Activated CD8-positive, alpha-beta T cell treated with anti-CD3 and anti-CD28 coated beads for 36 hours (primary cell): Measurements from ENCODE around the gene FCRLB. TPM values are rescaled to one million over a fixed set of nuclear protein-coding genes. Genes with fewer than 3 reads are reported as not detected.
A peak's percentile ranks its signal among the peaks of the same experiment; 100 is the strongest.
"Not testable (repeated sequence)": the region's sequence is repeated elsewhere in the genome, so short reads cannot be mapped to it uniquely, and the experiment has no call there.

Source experiments
- ATAC-seq: fragments of 200-7000 bp; cut with Tn5 transposase; one replicate; pipeline ENCODE4 v1.10.0; 2021; ENCODE audit warnings: mild to moderate bottlenecking, moderate library complexity
- CTCF ChIA-PET: fragments of 350-600 bp; sonication (Branson Sonifier 250); formaldehyde crosslinking; loops from one replicate; lab custom pipeline; 2021; ENCODE audit warnings: antibody characterized with exemption; lab: Charles Lee
- POLR2A ChIA-PET: fragments of 350-600 bp; sonication (Branson Sonifier 250); formaldehyde crosslinking; loops from one replicate; lab custom pipeline; 2021; ENCODE audit warnings: antibody characterized with exemption; lab: Charles Lee
- DNase-seq: peaks from one replicate; pipeline ENCODE4 v3.0.0-alpha.2; 2020
- H3K27ac Mint-ChIP-seq: one replicate; pipeline ENCODE4 v1.8.0; 2021; ENCODE audit warnings: mild to moderate bottlenecking, mixed read lengths
- H3K27me3 Mint-ChIP-seq: one replicate; pipeline ENCODE4 v1.8.0; 2021; ENCODE audit warnings: mixed read lengths
- H3K36me3 Mint-ChIP-seq: one replicate; pipeline ENCODE4 v1.8.0; 2021; ENCODE audit warnings: low read depth, mixed read lengths
- H3K4me1 Mint-ChIP-seq: one replicate; pipeline ENCODE4 v1.8.0; 2021; ENCODE audit warnings: low read depth, mixed read lengths
- H3K4me3 Mint-ChIP-seq: one replicate; pipeline ENCODE4 v1.8.0; 2021; ENCODE audit warnings: mild to moderate bottlenecking, moderate library complexity, mixed read lengths
- H3K9me3 Mint-ChIP-seq: one replicate; pipeline ENCODE4 v1.8.0; 2021; ENCODE audit warnings: mixed read lengths
- CTCF ChIP-seq: fragments of 200-600 bp; IDR thresholded peaks from one replicate; pipeline ENCODE4 v1.8.0; 2022; ENCODE audit warnings: antibody characterized with exemption, mild to moderate bottlenecking
- intact Hi-C: fragments of 100-400 bp; cut with micrococcal nuclease; formaldehyde crosslinking; loops from one replicate; pipeline ENCODE4 v1.10.0; 2022
- total RNA-seq, 2 experiments: library from RNA; stranded (reverse); gene quantifications; one replicate each; pipeline ENCODE4 v1.2.3, GENCODE V29; 2021

Gene FCRLB
- total RNA-seq, 2 experiments from 2014 or later = 0.49 to 0.68 TPM

DNA sequence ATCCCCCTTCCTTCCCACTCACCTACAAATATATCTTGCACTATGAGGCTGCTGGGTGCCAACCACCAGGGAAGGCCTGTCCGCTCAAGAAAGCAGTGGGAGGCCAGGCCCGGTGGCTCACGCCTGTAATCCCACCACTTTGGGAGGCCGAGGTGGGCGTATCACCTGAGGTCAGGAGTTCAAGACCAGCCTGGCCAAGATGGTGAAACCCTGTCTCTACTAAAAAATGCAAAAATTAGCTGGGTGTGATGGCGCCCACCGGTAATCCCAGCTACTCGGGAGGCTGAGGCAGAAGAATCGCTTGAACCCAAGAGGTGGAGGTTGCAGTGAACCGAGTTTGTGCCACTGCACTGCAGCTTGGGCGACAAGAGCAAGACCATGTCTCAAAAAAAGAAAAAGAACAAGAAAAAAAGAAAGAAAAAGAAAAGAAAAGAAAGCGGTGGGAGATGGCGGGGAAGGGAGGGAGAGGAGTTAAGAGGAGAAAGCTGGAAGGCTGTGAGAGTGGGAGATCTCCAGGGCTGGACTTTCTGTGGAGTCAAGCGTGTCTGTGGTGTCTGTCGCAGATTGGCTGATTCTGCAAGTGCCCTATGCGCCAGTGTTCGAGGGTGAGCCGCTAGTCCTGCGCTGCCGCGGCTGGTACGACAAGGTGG, 4.0 kb downstream of the FCRLB start:
- DNase-seq, H3K36me3 Mint-ChIP-seq, ATAC-seq, intact Hi-C loops, H3K9me3 Mint-ChIP-seq, H3K27ac Mint-ChIP-seq: not testable (repeated sequence)
- Mint-ChIP-seq H3K27me3 (peaks cover 17% of the 10 kb centered on the region), H3K4me3 (peak overlapping the region; percentile 79), H3K4me1 (peaks cover 41% of the 10 kb centered on the region)
- ChIA-PET POLR2A (interaction anchor here (1.1 to 1.6 kb wide), 2 partner anchors 9 to 41 kb away, joined by 4 to 6 read pairs; no protein-coding TSS in a partner anchor), CTCF (interaction anchor here (1.1 to 4.1 kb wide), 4 partner anchors 13 to 23 kb away, joined by 4 to 32 read pairs (median 9); partner anchors contain the start of gene FCRLA)
- peak; percentile 18 for TF ChIP-seq CTCF

DNA sequence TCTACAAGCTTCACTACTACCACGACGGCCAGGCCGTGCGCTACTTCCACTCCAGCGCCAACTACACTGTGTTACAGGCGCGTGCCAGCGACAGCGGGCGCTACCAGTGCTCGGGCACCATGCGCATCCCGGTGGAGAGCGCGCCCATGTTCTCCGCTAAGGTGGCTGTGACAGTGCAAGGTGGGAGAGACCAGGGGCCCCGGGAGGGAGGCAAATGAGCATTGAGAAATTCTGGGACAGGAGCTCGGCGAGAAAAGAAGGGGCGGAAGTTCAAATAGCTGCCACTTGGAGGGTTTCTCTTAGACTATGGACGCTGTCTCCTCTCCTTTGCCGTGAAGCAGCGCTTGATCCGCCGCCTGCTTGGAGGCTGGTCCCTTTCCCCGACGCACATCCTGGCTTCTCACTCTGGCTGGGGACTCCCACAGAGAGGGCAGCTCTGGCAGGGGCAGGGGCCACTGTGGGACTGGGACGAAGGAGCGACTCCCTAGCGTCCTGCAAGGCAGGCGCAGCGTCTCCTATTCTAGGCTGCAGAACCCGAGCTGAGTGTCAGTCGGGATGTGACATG, 4.6 kb downstream of the FCRLB start:
- peak; percentile 5 for TF ChIP-seq CTCF
- Mint-ChIP-seq H3K4me1 (peaks cover 47% of the 10 kb centered on the region), H3K4me3 (peak overlapping the region; percentile 79), H3K27me3 (peaks cover 17% of the 10 kb centered on the region), H3K27ac (peak overlapping the region; percentile 48), H3K9me3 (no peaks in the 10 kb centered on the region), H3K36me3 (no peaks in the 10 kb centered on the region)
- CTCF ChIA-PET = interaction anchor here (1.0 to 4.1 kb wide), 7 partner anchors 12 to 241 kb away, joined by 3 to 32 read pairs (median 4); partner anchors contain the start of gene FCRLA
- DNase-seq = peak; percentile 46
- intact Hi-C loops = no loop called here
- POLR2A ChIA-PET = interaction anchor here (1.1 to 1.6 kb wide), 2 partner anchors 9 to 41 kb away, joined by 4 to 6 read pairs; no protein-coding TSS in a partner anchor
- peak; percentile 28 for ATAC-seq

DNA sequence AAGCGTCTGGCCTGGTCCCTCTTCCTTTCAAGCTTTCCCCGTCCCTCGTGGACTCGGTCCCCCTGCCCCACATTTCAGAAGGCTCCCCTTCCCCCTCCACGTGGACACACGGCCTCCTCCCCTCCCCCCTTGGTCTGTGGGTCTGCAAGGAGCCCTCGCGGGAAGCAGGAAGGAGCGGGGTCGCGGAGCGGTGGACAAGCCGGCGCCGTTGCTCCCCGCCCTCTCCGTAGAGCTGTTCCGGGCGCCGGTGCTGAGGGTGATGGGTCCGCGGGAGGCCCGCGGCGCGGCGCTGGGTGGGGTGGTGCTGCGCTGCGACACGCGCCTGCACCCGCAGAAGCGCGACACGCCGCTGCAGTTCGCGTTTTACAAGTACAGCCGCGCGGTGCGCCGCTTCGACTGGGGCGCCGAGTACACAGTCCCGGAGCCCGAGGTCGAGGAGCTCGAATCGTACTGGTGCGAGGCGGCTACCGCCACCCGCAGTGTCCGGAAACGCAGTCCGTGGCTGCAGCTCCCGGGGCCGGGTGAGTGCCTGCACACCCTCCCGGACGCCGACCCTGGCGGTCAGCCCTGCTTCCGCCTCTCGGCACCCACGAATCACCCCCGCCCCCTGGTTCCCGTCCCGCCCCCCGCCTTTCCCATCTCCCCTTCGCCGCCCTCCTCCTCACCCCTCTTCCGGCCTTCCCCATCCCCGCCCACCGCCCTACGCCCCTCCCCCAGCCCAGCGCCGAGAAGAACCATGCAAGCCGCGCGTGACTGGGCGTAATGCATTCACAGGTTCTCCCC, 5.3 kb downstream of the FCRLB start:
- POLR2A ChIA-PET = interaction anchor here (0.9 to 1.6 kb wide), 3 partner anchors 10 to 40 kb away, joined by 3 to 6 read pairs (median 4); no protein-coding TSS in a partner anchor
- intact Hi-C loops = no loop called here
- H3K27me3 Mint-ChIP-seq = peaks cover 17% of the 10 kb centered on the region
- no peaks in the 10 kb centered on the region for H3K9me3 Mint-ChIP-seq
- H3K27ac Mint-ChIP-seq = peak overlapping the region; percentile 48
- H3K4me1 Mint-ChIP-seq = peaks cover 51% of the 10 kb centered on the region
- CTCF ChIA-PET = interaction anchor here (1.0 to 4.1 kb wide), 7 partner anchors 12 to 242 kb away, joined by 3 to 32 read pairs (median 4); partner anchors contain the start of gene FCRLA
- DNase-seq = peak; percentile 75
- peak overlapping the region; percentile 79 for H3K4me3 Mint-ChIP-seq
- peak; percentile 56 for ATAC-seq
- TF ChIP-seq CTCF = no peak
- no peaks in the 10 kb centered on the region for H3K36me3 Mint-ChIP-seq

DNA sequence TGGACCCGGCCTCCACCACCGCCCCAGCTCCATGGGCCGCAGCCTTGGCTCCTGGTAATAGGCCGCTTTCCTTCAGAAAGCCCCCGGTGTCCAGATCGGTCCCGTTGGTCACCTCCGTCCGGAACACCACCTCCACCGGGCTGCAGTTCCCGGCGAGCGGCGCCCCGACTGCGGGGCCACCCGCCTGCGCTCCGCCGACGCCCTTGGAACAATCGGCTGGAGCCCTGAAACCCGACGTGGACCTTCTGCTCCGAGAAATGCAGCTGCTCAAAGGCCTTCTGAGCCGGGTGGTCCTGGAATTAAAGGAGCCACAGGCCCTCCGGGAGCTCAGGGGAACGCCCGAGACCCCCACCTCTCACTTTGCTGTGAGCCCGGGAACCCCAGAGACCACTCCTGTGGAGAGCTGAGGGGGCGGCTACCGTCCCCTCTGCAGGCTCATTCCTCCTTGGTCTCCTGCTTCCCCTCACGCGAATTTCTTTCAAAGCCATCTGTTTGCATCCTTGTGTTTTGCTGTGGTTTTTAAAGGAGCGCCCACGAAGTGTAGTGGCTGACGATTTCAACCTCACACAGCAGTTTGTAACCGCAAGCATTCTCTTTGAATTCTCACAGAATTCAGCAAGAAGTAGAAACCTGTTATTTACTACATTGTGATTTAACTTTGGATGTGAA, 6.0 kb downstream of the FCRLB start:
- TF ChIP-seq CTCF = no peak
- Mint-ChIP-seq H3K27me3 (peaks cover 17% of the 10 kb centered on the region), H3K9me3 (no peaks in the 10 kb centered on the region), H3K27ac (peak overlapping the region; percentile 62), H3K4me3 (peak overlapping the region; percentile 79), H3K36me3 (no peaks in the 10 kb centered on the region), H3K4me1 (peaks cover 44% of the 10 kb centered on the region)
- CTCF ChIA-PET = interaction anchor here (1.0 to 4.1 kb wide), 4 partner anchors 11 to 112 kb away, joined by 3 to 32 read pairs (median 6); partner anchors contain the start of gene FCRLA
- ATAC-seq = peak; percentile 6
- POLR2A ChIA-PET = interaction anchor here (0.9 to 1.6 kb wide), 2 partner anchors 10 to 39 kb away, joined by 3 to 6 read pairs; no protein-coding TSS in a partner anchor
- intact Hi-C loops = no loop called here
- DNase-seq = peak; percentile 60
